HepG2 (cell line): Measurements from ENCODE around the gene SEC11A. TPM values are rescaled to one million over a fixed set of nuclear protein-coding genes. Genes with fewer than 3 reads are reported as not detected.
A peak's percentile ranks its signal among the peaks of the same experiment; 100 is the strongest.

Source experiments
- KLF16 ChIP-seq, 2 experiments: sonication (generic) in 1 of 2; formaldehyde crosslinking in 1 of 2; IDR thresholded peaks; 2 replicates each; pipeline versions ENCODE4 v1.6.1 to v1.8.0; 2016 to 2023; ENCODE audit warnings: missing genetic modification reagents in 2 of 2, missing compliant biosample characterization in 1 of 2
- MIXL1 ChIP-seq: IDR thresholded peaks from 2 replicates; pipeline ENCODE4 v1.6.1; 2016
- RAD21 ChIP-seq: fragments of 450-650 bp; formaldehyde crosslinking; IDR thresholded peaks from 2 replicates; pipeline ENCODE4 v1.5.0; 2020; ENCODE audit warnings: mild to moderate bottlenecking
- RFXAP ChIP-seq: sonication (generic); formaldehyde crosslinking; IDR thresholded peaks from 2 replicates; pipeline ENCODE4 v1.4.0; 2020; ENCODE audit warnings: missing genetic modification reagents, borderline replicate concordance
- SIX1 ChIP-seq: sonication (generic); formaldehyde crosslinking; IDR thresholded peaks from 2 replicates; pipeline ENCODE4 v1.4.0; 2020; ENCODE audit warnings: missing genetic modification reagents, borderline replicate concordance
- SOX6 ChIP-seq, 2 experiments: fragments of 450-650 bp in 1 of 2; sonication (generic) in 1 of 2; formaldehyde crosslinking in 1 of 2; IDR thresholded peaks; 2 replicates each; pipeline versions ENCODE4 v1.4.0 to v1.6.1; 2017 to 2020; ENCODE audit warnings: antibody characterized with exemption in 1 of 2, mild to moderate bottlenecking in 1 of 2, missing genetic modification reagents in 1 of 2
- THRA ChIP-seq: sonication (generic); formaldehyde crosslinking; IDR thresholded peaks from 2 replicates; pipeline ENCODE4 v1.4.0; 2020; ENCODE audit warnings: missing genetic modification reagents, borderline replicate concordance
- ZBTB40 ChIP-seq, 2 experiments: fragments of 450-650 bp in 1 of 2; sonication (generic) in 1 of 2; formaldehyde crosslinking in 1 of 2; IDR thresholded peaks; 2 replicates each; pipeline versions ENCODE4 v1.6.1 to v1.8.0; 2016 to 2022; ENCODE audit warnings: antibody characterized with exemption in 1 of 2, mild to moderate bottlenecking in 1 of 2, missing genetic modification reagents in 1 of 2
- ZNF143 ChIP-seq: sonication (generic); formaldehyde crosslinking; IDR thresholded peaks from 2 replicates; pipeline ENCODE4 v1.4.0; 2020; ENCODE audit warnings: missing genetic modification reagents
- ZNF292 ChIP-seq: sonication (generic); formaldehyde crosslinking; IDR thresholded peaks from 2 replicates; pipeline ENCODE4 v1.8.1; 2022; ENCODE audit warnings: mild to moderate bottlenecking, low read depth, missing genetic modification reagents, borderline replicate concordance
- ZNF724P ChIP-seq: sonication (generic); formaldehyde crosslinking; IDR thresholded peaks from 2 replicates; pipeline ENCODE4 v1.8.0; 2022; ENCODE audit warnings: missing genetic modification reagents, borderline replicate concordance
- ZNF772 ChIP-seq: sonication (generic); formaldehyde crosslinking; IDR thresholded peaks from 2 replicates; pipeline ENCODE4 v1.5.0; 2020; ENCODE audit warnings: mild to moderate bottlenecking, missing genetic modification reagents
- ZNF773 ChIP-seq: sonication (generic); formaldehyde crosslinking; IDR thresholded peaks from 2 replicates; pipeline ENCODE4 v1.4.0; 2020; ENCODE audit warnings: missing genetic modification reagents, borderline replicate concordance
- polyA plus RNA-seq, 8 experiments: library from polyadenylated mRNA; depleted of rRNA in 3 of 8; stranded (reverse) in 7 of 8; unstranded in 1 of 8; fragments of >200 nt; fragmentation: Illumina TruSeq in 4 of 8; extraction: Trizol in 4 of 8; gene quantifications; 2 replicates each; pipeline versions ENCODE4 v1.2.1 to v1.2.3, GENCODE V29; 2011 to 2016; ENCODE audit warnings: low read depth in 4 of 8, missing spikeins in 1 of 8, mixed read lengths in 1 of 8; ENCODE audit not compliant: insufficient read depth in 1 of 8
- total RNA-seq, 5 experiments: library from RNA; depleted of rRNA; stranded (reverse); fragments of >200 nt; fragmentation: Illumina TruSeq; extraction: Trizol; gene quantifications; 2 replicates each; pipeline ENCODE4 v1.2.3, GENCODE V29; 2016; ENCODE audit warnings: low read depth in 1 of 5
- TF ChIP-seq, protein P1 (sequence below): sonication (generic); formaldehyde crosslinking; IDR thresholded peaks from 2 replicates; pipeline ENCODE4 v1.8.0; 2022; ENCODE audit warnings: mild to moderate bottlenecking, missing genetic modification reagents; ENCODE audit not compliant: insufficient replicate concordance

SEC11A gene
- total and polyA plus RNA-seq, 2 of the 13 experiments (the other 11 are each of a cell fraction or from before 2014, with no cell fraction given) = 141 to 230 TPM

- TF ChIP-seq ZBTB40 (IDR thresholded peaks at IDR 0.05) (no peak), ZBTB40 (CRISPR knock-in tag; IDR thresholded peaks at IDR 0.05) (peak; percentile 29; the same call in 1 of the 2 replicates), MIXL1 (CRISPR knock-in tag) (no peak), RFXAP (CRISPR knock-in tag) (peak; percentile 35; the same call in 1 of the 2 replicates), KLF16 (CRISPR knock-in tag; IDR thresholded peaks at IDR 0.05) (peak in 1 of 2 experiments; percentile 82; a peak in 1 of 4 replicates), THRA (CRISPR knock-in tag) (no peak), ZNF724P (CRISPR knock-in tag) (no peak), ZNF292 (CRISPR knock-in tag) (0 out of 2 replicates have a peak, but pooled peaks have one; percentile 12), ZNF773 (CRISPR knock-in tag) (0 out of 2 replicates have a peak, but pooled peaks have one; percentile 40), SIX1 (CRISPR knock-in tag) (no peak), ZNF772 (CRISPR knock-in tag) (no peak; the same call in 1 of the 2 replicates), SOX6 (IDR thresholded peaks at IDR 0.05) (no peak), SOX6 (CRISPR knock-in tag; IDR thresholded peaks at IDR 0.05) (peak; percentile 70), ZNF143 (peak; percentile 46; the same call in 1 of the 2 replicates), RAD21 (CRISPR knock-in tag) (peak; percentile 40; the same call in 1 of the 2 replicates)
- TF ChIP-seq, protein P1, sequence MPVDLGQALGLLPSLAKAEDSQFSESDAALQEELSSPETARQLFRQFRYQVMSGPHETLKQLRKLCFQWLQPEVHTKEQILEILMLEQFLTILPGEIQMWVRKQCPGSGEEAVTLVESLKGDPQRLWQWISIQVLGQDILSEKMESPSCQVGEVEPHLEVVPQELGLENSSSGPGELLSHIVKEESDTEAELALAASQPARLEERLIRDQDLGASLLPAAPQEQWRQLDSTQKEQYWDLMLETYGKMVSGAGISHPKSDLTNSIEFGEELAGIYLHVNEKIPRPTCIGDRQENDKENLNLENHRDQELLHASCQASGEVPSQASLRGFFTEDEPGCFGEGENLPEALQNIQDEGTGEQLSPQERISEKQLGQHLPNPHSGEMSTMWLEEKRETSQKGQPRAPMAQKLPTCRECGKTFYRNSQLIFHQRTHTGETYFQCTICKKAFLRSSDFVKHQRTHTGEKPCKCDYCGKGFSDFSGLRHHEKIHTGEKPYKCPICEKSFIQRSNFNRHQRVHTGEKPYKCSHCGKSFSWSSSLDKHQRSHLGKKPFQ = no peak
These were observed 82.4 kb downstream of the SEC11A start (continued) for GRCh38 chr15:84633311-84634227.
